HEK293 (cell line): ENCODE measurements around the gene UST.

Source experiments
- YY1 ChIP-seq: fragments of 450-650 bp; formaldehyde crosslinking; IDR thresholded peaks from 2 replicates; pipeline ENCODE4 v1.5.1; 2018; ENCODE audit warnings: missing biosample characterization, missing genetic modification characterization
- ZNF677 ChIP-seq: fragments of 450-650 bp; IDR thresholded peaks from 2 replicates; pipeline ENCODE4 v1.5.0; 2018; ENCODE audit warnings: missing biosample characterization, mild to moderate bottlenecking, missing genetic modification characterization, moderate library complexity
- ZNF768 ChIP-seq: fragments of 450-650 bp; formaldehyde crosslinking; IDR thresholded peaks from 2 replicates; pipeline ENCODE4 v1.5.1; 2018; ENCODE audit warnings: missing biosample characterization, mild to moderate bottlenecking, missing genetic modification characterization
- TF ChIP-seq, protein P1 (sequence below): fragments of 450-650 bp; formaldehyde crosslinking; IDR thresholded peaks from 2 replicates; pipeline ENCODE4 v1.5.1; 2016; ENCODE audit warnings: missing biosample characterization, missing genetic modification characterization
- TF ChIP-seq, protein P2 (sequence below): fragments of 450-650 bp; formaldehyde crosslinking; IDR thresholded peaks from 2 replicates; pipeline ENCODE4 v1.5.1; 2016; ENCODE audit warnings: missing biosample characterization, missing genetic modification characterization

DNA sequence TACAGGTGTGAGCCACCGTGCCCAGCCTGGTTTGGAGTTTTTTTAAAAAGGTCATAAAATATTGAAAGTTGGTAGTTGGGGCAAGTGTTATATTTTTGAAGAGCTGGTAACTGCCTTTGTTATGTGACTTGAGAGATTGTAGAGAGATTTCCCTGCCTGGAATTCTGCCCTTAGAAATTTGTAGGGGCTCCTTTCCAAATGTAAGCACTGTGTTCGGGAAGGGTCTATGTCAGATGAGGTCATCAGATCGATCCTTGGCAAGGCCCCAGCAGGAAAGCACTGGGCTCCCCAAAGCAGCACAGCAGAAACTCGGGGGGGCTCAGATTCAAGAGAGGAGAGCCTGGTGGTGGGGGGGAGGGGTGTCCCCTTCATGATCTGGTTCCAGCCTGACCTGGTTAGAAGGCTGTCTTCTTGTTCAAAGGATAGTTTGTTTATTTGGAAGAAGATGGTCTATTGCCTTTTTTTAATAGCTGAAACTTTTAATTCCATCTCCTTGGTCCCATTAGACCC lies 220.2 kb downstream of the UST start:
- no peak for TF ChIP-seq ZNF677
- TF ChIP-seq ZNF768: no peak
- TF ChIP-seq, protein P1, sequence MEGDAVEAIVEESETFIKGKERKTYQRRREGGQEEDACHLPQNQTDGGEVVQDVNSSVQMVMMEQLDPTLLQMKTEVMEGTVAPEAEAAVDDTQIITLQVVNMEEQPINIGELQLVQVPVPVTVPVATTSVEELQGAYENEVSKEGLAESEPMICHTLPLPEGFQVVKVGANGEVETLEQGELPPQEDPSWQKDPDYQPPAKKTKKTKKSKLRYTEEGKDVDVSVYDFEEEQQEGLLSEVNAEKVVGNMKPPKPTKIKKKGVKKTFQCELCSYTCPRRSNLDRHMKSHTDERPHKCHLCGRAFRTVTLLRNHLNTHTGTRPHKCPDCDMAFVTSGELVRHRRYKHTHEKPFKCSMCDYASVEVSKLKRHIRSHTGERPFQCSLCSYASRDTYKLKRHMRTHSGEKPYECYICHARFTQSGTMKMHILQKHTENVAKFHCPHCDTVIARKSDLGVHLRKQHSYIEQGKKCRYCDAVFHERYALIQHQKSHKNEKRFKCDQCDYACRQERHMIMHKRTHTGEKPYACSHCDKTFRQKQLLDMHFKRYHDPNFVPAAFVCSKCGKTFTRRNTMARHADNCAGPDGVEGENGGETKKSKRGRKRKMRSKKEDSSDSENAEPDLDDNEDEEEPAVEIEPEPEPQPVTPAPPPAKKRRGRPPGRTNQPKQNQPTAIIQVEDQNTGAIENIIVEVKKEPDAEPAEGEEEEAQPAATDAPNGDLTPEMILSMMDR (tag by site-specific recombination): no peak
- TF ChIP-seq, protein P2, sequence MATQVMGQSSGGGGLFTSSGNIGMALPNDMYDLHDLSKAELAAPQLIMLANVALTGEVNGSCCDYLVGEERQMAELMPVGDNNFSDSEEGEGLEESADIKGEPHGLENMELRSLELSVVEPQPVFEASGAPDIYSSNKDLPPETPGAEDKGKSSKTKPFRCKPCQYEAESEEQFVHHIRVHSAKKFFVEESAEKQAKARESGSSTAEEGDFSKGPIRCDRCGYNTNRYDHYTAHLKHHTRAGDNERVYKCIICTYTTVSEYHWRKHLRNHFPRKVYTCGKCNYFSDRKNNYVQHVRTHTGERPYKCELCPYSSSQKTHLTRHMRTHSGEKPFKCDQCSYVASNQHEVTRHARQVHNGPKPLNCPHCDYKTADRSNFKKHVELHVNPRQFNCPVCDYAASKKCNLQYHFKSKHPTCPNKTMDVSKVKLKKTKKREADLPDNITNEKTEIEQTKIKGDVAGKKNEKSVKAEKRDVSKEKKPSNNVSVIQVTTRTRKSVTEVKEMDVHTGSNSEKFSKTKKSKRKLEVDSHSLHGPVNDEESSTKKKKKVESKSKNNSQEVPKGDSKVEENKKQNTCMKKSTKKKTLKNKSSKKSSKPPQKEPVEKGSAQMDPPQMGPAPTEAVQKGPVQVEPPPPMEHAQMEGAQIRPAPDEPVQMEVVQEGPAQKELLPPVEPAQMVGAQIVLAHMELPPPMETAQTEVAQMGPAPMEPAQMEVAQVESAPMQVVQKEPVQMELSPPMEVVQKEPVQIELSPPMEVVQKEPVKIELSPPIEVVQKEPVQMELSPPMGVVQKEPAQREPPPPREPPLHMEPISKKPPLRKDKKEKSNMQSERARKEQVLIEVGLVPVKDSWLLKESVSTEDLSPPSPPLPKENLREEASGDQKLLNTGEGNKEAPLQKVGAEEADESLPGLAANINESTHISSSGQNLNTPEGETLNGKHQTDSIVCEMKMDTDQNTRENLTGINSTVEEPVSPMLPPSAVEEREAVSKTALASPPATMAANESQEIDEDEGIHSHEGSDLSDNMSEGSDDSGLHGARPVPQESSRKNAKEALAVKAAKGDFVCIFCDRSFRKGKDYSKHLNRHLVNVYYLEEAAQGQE (tag by site-specific recombination): no peak
- TF ChIP-seq YY1 (tag by site-specific recombination): no peak
